ENCODE data around the gene EHD4.

GRCh38 chr15:41927536-41927935, 44.8 kb downstream of the EHD4 start:
- TF ChIP-seq EZH2phosphoT487 (IDR thresholded peaks at IDR 0.05; ENCODE audit: borderline replicate concordance, low read depth) (no peak), CTCF (IDR thresholded peaks at IDR 0.05) (no peak), POLR2AphosphoS5 (IDR thresholded peaks at IDR 0.05; ENCODE audit: low read depth, low read length) (no peak), REST (IDR thresholded peaks at IDR 0.05; ENCODE audit: low read depth, low read length) (no peak), EP300 (IDR thresholded peaks at IDR 0.05; ENCODE audit: borderline replicate concordance in 1 of 2, low read depth in 1 of 2, low read length in 1 of 2) (no peak), RFX5 (IDR thresholded peaks at IDR 0.05; ENCODE audit: low read length) (no peak), YY1 (IDR thresholded peaks at IDR 0.05; ENCODE audit: low read depth) (no peak), GABPA (IDR thresholded peaks at IDR 0.05; ENCODE audit: low read depth) (no peak), USF2 (IDR thresholded peaks at IDR 0.05; ENCODE audit: borderline replicate concordance, low read depth, low read length) (no peak)

Data from SK-N-SH (cell line).